HCEC 1CT (cell line): ENCODE data around the gene ZNF92.
"Not testable (repeated sequence)": the region's sequence is repeated elsewhere in the genome, so short reads cannot be mapped to it uniquely, and the experiment has no call there.

Experiments
- DNase-seq: peaks from one replicate; pipeline ENCODE4 v3.0.0-alpha.2; 2017

The ZNF92 gene

GRCh38 chr7:65373608-65374351 is at the start of gene ZNF92:
Gene ZNF92 (plus strand): TSS chr7:65373855. CDS start chr7:65373998, 143 bp downstream.
- peak; percentile 93 for DNase-seq

- no peak for DNase-seq
Observed at GRCh38 chr7:65325793-65326432, 47.7 kb upstream of the ZNF92 start.

- DNase-seq, result no peak
Observed at GRCh38 chr7:65338346-65338745, 35.3 kb upstream of the ZNF92 start.

GRCh38 chr7:65339257-65339656 is 34.4 kb upstream of the ZNF92 start:
- no peak for DNase-seq

GRCh38 chr7:65342723-65343629 is 30.7 kb upstream of the ZNF92 start:
- DNase-seq, result no peak

- DNase-seq, result not testable (repeated sequence)
Observed at GRCh38 chr7:65344541-65344940, 29.1 kb upstream of the ZNF92 start.

- DNase-seq, result no peak
Observed at GRCh38 chr7:65354263-65354662, 19.4 kb upstream of the ZNF92 start.

GRCh38 chr7:65369843-65370242 is 3.8 kb upstream of the ZNF92 start:
- DNase-seq, result no peak

- no peak for DNase-seq
Observed at GRCh38 chr7:65371468-65371867, 2.2 kb upstream of the ZNF92 start.

- DNase-seq, result no peak
Observed at GRCh38 chr7:65379318-65379717, 5.7 kb downstream of the ZNF92 start.

GRCh38 chr7:65381742-65382141 is 8.1 kb downstream of the ZNF92 start:
- DNase-seq, result no peak

GRCh38 chr7:65382452-65382851 is 8.8 kb downstream of the ZNF92 start:
- DNase-seq, result no peak

- no peak for DNase-seq
Observed at GRCh38 chr7:65387891-65388290, 14.2 kb downstream of the ZNF92 start.

- no peak for DNase-seq
Observed at GRCh38 chr7:65390588-65390987, 16.9 kb downstream of the ZNF92 start.

GRCh38 chr7:65397730-65398142 is 24.1 kb downstream of the ZNF92 start:
- DNase-seq, result no peak

GRCh38 chr7:65398671-65399070 is 25.0 kb downstream of the ZNF92 start:
- not testable (repeated sequence) for DNase-seq

GRCh38 chr7:65399101-65399500 is 25.4 kb downstream of the ZNF92 start:
- DNase-seq, result not testable (repeated sequence)

GRCh38 chr7:65404020-65404419 is 30.4 kb downstream of the ZNF92 start:
- DNase-seq, result no peak

- DNase-seq, result peak; percentile 30
Observed at GRCh38 chr7:65406706-65407105, 33.1 kb downstream of the ZNF92 start.

GRCh38 chr7:65409363-65409762 is 35.7 kb downstream of the ZNF92 start:
- DNase-seq, result no peak

GRCh38 chr7:65411249-65411648 is 37.6 kb downstream of the ZNF92 start:
- no peak for DNase-seq

- DNase-seq, result no peak
Observed at GRCh38 chr7:65422670-65423069, 49.0 kb downstream of the ZNF92 start.

- DNase-seq, result not testable (repeated sequence)
Observed at GRCh38 chr7:65423286-65423685, 49.6 kb downstream of the ZNF92 start.
